NCI-H2171 treated with DMSO at 0.1 percent for 48 hours (cell line): Measurements from ENCODE around the gene CAMTA1.
"Not testable (repeated sequence)": the region's sequence is repeated elsewhere in the genome, so short reads cannot be mapped to it uniquely, and the experiment has no call there.

Experiments used
- DNase-seq: peaks from one replicate; lab custom pipeline; 2025; lab: John Stamatoyannopoulos, UW

CAMTA1 gene

DNA sequence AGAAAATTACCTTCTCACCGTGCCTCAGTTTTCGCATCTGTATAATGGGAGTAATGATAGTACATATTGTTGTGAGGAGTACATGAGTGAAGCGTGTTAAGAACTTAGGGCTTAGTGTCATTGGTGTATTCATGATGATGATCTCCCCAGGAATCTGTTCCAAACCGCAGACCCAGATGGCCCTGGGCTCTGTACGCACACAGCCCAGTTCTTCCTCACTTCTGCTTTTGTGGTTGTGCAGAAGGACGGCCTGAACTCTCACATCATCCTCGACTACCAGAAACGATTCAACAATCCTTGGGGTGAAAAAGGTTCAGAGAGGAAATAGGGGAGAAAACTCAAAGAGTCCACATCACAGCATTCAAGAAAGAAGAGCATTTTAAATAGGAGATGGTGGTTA, 323.0 kb downstream of the CAMTA1 start:
- DNase-seq, result no peak

DNA sequence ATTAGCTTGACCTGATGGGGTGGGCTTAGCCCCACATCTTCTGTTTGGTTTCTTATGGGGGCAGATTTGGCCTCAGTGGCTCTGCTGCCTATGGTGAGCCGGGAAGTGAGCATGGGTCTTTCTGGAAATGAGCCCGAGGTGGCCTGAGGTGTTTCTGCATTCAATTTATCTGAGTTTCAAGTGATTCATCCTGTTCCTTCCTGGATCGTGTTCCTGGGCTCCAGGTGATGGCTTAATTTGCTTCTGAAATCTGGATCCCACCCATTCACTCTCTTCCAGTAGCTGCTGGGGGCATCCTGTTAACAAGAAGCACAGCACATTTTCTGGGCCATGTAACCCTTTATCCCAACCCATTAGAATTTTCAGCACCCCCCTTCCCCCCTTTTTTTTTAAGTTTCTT, 324.6 kb downstream of the CAMTA1 start:
- DNase-seq, result peak; percentile 29

DNA sequence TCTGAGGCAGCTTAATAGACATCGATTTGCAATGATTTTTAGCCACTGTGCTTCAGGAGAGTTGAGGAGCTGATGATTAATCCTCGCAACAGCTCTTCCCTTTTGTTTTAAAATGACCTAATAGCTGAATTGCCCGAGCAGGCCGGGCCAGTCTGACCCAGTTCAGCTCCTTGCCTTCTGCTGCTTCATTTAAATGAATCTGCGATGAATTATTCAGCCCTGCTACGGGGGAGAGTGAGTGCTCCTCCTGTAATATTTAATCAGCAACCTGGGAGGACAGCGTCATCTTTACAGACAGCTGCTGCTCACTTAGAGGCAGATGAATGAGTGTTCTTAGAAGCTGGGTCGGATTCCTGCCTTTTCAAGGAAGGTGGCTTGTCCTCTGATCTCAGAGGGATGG, 325.1 kb downstream of the CAMTA1 start:
- peak; percentile 67 for DNase-seq

DNA sequence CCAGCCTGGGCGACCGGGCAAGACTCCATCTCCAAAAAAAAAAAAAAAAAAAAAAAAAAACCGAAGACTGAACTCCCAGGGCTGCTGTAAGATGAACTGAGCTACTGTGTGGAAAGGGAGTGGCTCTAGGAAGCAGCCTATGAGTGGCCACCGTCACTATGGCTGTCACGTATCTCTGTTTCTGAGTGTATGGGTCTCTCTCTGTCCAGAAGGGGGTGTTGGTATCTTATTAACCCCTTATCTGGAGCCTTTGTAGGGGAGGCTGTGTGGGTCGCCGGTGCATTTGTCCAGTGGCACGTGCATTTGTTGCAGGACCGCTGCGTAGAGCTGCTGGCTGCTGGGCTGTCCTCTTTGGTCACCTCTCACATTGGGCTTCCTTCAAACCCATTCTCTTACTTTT, 326.6 kb downstream of the CAMTA1 start:
- peak; percentile 61 for DNase-seq

DNA sequence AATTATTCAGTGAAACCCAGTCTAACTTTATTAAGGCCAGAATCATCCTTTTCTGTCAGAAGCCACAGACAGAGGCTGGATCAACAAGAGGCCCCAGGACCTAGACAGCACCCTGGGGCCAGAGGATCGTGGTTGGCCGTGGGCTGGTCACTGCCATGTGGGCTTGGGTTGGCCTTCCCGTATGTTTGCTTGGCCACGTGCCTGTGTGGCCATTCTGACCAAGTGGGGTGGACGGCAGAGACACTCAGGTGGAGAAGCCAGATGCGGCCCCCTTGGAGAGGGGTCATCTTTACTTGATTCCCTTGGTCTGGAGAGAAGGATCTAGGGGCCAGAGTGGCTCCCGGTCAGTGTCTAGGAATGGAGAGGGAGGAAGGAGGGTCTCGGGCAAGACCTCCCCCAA, 327.9 kb downstream of the CAMTA1 start:
- no peak for DNase-seq

DNA sequence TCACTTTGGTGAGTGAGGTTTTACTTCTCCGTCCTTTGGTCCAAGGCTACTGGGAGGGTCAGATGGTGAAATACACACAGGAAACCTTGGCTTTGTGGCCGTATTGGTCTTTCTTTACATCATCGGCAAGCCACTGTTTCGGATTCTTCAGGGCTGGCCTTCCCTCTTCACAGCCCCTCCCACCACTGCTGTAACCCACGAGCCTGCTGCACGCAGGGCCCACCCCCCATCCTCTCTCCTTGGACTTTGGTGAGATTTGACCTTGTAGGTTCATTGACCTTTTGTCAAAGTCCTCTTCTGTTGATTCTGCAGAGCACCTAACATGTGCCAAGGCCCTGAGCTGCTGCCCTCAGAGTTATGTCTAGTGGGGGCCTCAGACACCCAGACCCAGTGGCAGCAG, 328.6 kb downstream of the CAMTA1 start:
- DNase-seq, result no peak

DNA sequence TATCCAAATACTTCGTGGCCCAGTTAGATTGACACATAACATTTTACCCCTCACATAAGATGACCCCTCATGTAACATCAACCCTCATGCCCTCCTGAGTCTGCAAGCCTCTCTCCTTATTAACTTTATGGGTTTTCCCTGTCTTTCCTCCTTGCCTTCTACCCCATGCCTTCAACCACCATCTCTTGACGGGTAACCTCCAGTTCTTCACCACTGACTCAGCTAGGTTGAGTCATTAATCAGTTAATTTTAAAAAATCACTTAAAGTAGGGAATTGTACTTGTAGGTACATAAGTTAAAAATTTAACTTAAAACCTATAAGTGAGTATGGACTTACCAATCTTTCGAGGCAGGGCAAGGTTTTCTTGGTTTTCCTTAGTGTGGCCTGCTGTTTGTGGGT, 330.7 kb downstream of the CAMTA1 start:
- no peak for DNase-seq

DNA sequence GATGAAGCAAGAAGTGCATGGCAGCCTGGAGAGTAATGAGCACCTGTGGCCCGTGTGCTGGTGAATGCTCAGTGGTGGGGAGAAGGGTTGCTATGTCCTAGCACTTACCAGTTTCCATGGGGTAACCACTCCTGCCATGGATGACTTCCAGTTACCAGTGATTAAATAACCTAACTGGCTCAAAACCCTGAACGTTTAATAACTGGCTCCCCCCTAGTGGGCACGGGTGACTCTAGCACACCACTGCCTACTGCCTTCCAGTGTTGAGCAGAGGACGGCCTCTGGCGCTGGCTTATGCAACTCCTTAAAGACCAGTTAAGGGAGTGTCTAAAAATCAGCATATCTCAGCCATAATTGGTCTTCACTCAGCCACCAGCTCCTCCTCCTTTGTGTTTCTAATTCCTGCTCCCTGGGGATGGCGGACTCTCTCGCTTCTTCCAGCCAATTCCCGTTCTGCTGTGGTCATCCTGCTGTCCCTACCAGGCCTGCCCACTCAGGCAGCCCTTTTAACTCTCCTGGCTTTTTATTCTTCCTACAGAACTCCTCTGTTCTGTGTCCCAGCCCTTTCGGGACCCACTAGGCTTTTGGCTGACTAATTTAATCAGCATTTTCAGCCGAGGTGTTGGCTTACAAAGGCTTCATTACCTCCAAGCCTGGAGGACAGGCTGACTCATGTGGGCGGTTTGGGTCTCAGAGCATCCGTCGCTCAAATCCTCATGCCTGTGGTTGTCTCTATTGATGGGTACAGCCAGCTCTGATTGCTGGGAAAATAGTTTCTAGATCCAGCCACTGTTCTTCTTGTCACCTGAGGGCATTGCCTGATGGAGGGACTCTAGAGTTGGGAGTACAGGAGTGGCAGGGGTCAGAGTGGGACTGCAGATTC, 332.4 kb downstream of the CAMTA1 start:
- peak; percentile 84 for DNase-seq

DNA sequence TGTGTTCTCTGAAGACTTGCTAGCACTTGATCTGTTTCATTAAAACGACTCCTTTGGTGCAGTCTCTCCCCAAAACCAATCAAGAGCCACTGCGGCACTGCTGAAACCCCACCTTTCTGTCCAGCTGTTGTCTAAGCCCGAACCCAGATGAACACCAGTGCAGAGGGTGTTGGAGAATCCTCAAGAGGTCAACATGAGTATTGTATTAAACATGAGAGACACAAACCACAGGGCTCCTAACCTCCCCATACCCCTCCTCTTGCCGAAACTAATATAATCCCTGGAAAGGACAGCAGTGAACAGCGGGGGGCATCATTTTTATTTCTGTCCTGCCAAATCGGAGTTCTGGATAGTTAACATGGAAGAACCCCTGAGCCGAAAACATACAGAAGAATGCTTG, 333.9 kb downstream of the CAMTA1 start:
- no peak for DNase-seq

DNA sequence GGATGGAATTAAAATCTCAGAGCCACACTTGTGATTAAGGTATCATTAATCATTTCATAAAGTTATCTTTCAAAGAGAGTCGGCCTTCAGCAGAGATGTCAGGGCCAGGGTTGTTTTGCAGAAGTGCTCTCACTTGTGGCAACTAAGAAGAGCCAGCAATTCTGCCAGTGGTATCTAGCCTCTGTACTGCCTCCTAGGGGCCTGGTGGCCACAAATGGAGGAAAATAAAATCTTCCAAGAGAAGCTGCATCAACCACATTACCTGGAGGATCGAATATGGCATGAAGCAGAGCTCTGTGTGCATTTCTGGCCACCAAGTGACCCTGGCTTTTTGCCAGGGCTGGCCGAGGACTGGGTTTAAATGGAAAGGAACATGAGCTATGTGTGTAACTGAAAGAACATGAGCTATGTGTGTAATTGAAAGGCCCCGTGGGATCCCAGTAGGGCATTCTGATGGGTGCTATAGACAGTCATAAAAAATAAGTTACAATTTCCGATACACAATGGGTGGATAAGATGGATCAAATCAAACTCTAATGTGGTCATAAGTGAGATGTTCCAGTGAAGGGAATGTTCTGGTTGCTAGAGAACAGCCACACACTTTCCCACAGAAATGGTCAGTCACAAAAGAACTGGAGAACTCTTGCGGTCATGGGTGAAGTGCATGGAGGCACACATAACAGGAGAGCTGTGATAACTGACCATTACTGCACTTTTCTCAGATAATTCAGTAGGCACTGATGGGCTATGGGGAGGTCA, 335.8 kb downstream of the CAMTA1 start:
- DNase-seq, result no peak

DNA sequence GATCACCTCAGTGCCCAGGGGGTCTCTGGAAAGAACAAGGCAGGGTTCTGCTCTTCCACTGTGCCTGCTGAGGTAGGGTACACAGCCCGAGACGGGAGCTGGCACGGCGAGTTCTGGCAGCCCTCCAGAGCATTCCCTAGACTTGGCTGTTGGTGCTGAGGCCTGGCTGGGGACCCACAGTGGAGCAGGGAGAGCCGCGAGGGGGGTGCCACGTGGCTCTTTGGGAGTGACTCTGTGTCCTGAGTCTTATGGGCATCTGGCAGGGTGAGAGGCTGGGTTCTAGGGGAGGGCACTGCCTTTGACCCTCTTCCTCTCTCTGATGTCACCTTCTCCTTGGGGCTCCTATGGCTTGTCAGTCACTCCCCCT, 336.4 kb downstream of the CAMTA1 start:
- DNase-seq, result no peak

DNA sequence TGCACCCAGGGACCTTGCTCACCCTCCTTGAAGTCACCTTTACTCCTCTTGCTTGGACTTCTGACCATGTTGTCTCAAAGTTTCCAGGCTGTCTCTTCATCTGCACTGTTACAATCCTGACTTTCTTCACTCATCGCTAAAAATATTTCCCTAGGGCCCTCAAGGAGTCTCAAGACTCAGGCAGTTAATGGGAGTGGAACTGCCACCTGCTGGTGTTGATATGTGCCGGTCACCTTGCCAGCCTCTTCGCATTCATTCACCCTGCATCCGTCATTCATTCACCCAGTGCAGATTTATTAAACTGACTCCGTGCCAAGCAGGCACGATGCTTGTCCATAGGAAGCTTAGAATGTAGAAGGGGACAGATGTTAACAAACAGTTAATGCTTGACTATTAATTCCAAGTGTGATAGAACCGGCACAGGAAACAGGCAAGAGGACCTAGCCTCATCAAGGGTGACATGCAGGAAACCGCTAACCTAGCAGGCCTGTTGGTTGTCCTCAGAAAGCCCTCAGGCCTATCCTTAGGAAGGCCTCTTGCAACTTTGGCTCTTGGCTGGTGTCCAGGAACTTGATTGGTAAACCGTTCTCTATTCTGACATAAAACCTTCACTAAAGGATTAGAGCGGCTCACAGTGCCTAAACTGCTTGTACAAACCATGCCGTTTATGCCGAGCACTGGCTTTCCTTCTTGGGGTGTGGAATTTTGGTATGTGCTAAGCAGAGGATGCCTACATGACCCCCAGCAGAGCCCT, 342.2 kb downstream of the CAMTA1 start:
- DNase-seq, result no peak

DNA sequence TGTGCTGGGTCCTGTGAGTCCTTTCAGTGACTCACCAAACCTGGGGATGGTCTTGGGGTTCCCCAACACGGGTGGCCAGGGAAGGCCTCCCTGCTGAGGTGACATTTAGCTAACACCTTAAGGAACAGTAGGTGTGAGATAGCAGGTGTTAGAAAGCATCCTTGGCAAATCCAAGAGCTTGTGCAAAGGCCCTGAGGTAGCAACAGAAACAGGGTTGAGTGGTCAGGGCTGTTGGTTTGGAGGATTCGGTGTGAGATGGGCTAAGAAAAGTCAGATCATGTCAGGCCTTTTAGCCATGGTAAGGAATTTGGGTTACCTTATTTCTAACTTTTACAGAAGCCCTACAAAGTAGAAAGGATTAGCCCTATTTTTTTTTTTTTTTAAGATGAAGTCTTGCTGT, 343.0 kb downstream of the CAMTA1 start:
- no peak for DNase-seq

DNA sequence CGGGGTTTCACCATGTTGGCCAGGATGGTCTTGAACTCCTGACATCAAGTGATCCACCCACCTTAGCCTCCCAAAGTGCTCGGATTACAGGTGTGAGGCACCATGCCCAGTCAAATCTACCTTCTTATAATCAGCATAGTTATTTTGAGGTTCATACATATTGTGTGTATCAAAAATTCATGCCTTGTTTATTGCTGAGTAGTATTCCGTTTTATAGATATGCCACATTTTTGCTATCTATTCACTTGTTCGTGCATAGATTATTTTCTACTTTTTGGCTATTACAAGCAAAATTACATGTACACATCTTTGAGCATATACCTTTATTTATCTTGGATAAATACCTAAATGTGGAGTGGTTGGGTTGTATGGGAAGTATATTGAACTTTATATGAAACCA, 344.9 kb downstream of the CAMTA1 start:
- DNase-seq, result no peak

DNA sequence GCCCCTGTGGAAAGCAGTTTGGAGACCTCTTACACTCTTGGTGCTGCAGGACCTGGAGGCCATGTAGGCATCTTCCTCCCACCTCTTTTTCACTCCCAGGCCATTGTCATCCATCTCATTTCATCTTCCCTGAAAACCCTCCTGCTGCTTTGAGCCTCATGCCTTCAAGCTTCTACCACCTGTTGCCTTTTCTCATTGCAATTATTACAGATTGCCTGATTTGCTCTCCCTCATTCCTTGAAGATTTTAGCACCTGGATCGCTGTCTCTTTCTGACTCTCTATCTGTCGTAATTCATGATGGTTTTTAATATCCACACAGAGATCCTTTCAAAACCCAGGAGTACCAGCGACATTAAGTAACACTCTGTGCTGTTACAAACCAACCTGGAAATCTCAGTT, 350.2 kb downstream of the CAMTA1 start:
- no peak for DNase-seq

DNA sequence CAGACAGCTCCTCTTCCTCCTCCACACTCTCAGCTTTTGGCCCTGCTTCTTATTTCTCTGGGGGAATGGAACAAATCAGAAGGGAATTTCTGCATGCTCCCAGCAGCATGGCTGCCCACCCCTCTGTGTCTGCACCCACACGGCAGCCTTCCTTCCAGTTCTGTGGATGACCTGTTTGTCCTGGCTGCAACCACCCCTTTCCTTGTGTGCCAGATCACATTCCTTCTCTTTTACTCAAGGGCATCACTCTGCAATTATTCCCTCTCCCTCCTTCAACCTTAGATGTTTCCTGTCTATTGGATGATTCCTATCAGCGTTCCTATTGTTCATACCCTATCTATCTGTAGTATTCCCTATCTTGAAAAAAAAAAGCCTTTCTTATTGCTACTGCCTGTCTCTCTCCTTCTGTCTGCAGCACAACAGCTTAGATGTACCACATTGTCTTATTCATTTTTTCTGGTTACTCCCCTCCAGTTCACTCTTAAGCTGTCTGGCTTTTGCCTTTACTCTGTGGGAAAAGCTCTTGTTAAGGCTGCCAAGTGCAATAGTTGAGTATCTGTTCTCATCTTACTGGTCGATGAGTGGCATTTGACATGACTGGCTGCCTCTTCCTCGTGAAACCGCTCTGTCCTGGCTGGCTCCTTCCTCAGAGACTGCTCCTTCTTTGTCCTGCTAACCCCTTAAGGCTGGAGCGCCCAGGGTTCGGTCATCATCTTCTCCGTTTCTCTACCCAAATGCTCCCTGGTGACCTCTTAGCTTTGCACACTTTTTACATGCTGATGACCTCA, 351.1 kb downstream of the CAMTA1 start:
- DNase-seq, result no peak

DNA sequence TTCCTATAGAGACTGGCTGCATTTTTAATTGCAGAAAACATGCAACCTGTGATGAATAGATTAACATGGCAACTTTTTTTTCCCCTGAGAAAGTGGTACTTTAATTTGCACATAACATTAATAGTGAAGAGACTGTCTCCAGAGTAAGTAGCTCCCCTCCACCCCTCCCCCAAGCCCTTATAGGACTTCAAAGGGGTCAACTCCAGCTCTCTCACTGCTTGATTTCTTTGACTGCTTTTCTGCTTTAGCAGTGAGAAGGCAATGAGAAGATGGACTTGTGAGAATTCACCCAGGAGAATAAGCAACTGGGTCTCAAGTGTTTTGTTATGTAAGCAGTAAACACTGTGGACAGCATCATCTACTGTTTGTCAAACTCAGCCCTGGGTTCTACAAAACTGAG, 355.0 kb downstream of the CAMTA1 start:
- no peak for DNase-seq

DNA sequence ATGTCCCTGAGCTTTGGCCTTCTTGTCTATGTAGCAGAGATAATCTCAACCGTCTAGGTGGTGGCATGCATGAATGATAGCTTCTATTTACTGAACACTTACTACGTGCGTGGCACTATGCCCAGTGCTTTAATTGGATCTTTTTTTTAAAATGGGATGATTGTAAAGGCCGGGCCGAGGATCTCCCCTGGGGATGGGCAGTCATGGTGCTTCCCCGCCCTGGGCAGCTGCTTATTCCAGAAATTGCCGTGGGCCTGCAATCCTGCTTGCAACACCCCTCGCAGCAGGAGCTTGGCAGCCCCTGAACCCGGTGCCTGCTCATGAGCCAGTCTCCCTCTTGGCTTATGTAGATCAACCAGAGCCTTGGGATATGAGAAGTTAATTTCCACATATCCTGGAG, 360.7 kb downstream of the CAMTA1 start:
- no peak for DNase-seq

DNA sequence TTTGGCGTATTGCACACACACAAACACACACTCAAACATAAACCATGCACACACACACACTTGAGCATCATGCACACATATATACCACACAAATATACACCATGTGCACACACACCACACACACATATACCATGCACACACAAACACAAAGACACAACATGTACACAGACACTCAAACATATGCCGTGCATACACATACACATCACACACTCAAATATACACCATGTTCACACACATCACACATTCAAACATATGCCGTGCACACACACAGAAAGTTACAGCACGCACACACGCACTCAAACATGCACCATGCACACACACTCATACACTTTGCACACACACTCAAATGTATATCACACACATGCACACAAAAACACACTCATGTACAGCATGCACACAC, 361.5 kb downstream of the CAMTA1 start:
- no peak for DNase-seq

DNA sequence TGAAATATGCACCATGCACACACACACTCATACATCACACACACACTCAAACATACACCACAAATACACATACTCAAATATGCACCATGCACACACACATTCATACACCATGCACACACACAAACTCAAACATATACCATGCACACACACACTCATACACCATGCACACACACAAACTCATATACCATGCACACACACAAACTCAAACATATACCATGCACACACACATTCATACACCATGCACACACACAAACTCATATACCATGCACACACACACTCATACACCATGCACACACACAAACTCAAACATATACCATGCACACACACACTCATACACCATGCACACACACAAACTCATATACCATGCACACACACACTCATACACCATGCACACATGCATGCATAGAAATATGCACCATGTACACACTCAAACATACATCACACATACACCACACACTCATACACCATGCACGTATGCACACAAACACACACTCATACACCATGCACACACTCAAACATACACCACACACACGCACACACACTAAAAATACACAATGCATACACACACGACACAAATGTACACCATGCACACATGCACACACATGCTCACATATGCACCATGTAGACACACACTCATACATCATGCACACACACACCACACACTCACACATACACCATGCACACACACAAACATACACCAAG, 362.5 kb downstream of the CAMTA1 start:
- DNase-seq, result not testable (repeated sequence)

DNA sequence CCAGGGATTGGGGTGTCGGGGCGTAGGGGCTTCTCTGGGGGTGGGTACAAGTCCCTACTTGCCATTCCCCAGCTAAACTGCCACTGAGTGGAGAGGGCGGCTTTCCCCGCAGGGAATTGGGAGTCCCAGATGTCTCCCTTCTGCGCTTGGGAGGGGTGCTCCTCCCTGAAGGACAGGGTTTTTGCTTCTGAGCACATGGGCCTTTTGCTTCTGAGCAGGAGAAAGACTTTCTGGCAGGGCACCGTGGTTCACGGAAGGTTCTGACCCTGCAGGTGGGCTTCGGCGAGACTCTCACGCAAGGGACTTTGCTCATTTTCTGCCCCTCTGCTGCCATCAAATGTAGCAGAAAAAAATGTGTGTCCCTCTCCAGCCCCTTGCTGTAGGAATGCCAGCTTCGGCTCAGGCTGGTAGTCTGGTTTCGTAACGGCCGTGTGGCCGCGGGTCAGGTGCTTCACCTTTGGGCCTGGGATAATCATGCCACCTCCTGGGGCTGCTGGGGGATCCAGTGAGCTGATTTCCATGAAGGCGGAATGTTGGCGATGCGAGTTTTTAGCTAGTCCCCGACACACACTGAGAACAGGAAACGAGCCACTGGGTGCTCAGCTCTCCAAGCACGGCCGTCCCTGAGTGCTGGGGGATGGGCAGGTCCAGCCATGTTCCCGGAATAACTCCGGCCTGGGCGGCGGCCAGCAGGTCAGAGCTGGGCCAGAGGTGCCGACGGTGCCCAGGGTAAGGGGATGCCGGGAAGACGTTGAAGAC, 364.0 kb downstream of the CAMTA1 start:
- DNase-seq, result peak; percentile 77
